HG03097 (cell line): Measurements from ENCODE around the gene ZBTB7C.

Experiments
- ATAC-seq: cut with Tn5 transposase; IDR thresholded peaks from one replicate; pipeline ENCODE4 v1.9.1; 2021; ENCODE audit not compliant: unreplicated experiment, low FRiP score

Gene ZBTB7C

GRCh38 chr18:48051945-48052840, 357.0 kb downstream of the ZBTB7C start:
- no peak for ATAC-seq

- ATAC-seq = no peak
Observed at GRCh38 chr18:48050176-48050575, 359.0 kb downstream of the ZBTB7C start.

DNA sequence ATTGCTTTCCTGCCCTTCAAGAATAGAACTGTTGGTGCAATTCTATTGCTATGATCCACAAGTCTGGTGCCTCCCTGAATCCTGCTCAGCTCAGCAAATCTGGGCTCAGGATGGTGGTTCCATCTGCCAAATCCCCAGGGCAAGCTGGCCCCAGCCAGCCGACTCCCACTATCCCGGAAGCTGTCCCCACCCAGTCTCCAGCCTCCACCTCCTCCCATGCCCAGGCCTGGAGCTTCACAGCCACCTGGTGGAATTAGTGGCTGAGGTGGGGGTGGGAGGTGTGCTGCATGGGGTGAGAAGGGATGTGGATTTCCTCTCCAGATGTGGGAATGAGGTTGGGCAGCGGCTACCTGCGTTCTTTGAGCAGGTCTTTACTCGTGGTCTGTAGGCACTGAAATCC, 359.4 kb downstream of the ZBTB7C start:
- no peak for ATAC-seq

DNA sequence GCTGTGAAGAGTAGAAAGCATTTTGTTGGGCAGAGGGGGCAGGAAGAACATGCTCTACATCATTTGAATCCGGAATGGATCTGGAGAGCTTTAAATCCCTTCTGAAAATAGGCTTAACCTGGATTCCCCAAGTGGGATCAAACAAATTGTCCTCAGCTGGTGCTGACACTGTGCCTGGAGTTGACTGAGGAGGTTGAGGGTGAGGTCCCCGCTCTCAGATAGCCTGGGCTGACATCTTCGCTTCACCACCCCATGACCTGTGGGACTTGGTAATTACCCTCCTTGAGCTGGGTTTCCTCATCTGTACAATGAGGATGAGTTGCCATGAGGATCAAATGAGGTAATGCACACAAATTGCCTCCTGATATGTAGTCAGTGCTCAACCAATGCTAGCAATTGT, 360.9 kb downstream of the ZBTB7C start:
- ATAC-seq = no peak

DNA sequence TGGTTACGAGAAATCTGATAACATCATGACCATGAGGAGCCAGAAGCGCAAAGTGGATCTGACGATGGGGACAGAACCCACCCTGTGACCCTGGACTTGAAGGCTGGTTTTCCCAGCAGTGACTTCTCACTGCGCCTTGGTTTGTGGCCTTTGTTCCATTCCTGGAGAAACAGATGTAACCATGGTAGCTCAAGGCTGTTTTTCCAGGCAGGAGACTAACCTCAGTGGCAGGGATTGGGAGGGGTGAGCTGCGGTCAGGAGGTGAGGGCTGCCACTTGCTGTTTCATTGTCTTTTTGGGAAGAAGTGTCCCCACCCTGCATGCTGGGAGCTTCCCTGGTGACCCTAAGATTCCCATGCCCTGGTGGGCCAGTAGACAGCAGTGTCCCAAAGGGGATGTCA, 362.3 kb downstream of the ZBTB7C start:
- ATAC-seq = no peak

GRCh38 chr18:48045744-48046143, 363.4 kb downstream of the ZBTB7C start:
- ATAC-seq = no peak

DNA sequence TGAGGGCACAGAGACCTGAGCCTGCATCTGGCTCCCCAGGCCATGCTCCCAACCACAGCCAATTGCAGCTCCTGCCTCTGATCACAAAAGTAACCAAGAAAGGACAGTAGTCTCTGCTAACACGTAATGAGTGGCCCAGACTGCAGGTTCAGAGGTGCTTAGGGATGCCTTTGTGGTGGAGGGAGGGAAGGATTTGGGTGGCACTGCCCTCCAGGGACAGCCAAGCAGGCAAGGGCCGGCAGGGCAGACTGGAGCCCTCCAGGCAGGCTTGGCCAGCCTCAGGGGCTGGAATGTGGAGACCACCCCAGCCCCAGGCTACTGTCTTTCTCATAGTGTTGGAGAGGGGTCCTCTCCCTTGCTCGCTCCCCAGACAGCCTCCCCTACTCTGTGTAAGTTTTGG, 364.2 kb downstream of the ZBTB7C start:
- no peak for ATAC-seq

DNA sequence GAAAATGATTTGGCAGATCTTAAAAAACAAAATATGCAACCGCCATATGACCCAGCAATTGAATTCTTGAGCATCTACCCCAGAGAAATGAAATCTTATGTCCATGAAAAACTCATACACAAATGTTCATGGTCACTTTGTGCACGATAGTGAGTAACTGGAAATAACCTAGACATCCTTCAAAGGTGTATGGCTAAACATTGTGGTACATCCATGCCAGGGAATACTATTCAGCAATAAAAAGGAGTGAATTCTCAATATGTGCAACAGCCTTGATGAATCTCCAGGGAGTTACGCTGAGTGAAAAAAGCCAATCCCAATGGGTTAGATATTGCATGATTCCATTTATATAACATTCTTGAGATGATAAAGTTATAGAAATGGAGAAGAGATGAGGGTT, 366.0 kb downstream of the ZBTB7C start:
- no peak for ATAC-seq

DNA sequence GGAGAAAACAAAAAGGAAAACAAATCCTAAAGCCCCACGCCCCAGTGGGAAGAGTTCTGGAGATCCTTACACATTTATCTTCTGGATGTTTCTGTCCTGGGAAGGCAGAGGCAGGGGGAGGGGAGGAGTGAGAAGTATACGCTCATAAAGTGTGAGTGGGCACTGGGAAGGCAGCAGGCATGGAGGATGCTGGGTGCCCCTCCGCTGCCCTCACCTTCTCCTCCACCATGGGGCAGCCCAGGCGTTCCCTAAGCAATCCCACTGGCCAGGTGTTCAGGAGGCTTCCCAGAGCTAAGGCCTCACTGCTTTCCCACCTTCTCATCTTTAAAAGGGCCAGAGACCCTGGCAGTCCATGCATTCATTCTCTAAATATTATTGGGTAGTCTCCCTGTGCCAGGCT, 366.8 kb downstream of the ZBTB7C start:
- no peak for ATAC-seq

- ATAC-seq = no peak
Observed at GRCh38 chr18:48040457-48041110, 368.6 kb downstream of the ZBTB7C start.

DNA sequence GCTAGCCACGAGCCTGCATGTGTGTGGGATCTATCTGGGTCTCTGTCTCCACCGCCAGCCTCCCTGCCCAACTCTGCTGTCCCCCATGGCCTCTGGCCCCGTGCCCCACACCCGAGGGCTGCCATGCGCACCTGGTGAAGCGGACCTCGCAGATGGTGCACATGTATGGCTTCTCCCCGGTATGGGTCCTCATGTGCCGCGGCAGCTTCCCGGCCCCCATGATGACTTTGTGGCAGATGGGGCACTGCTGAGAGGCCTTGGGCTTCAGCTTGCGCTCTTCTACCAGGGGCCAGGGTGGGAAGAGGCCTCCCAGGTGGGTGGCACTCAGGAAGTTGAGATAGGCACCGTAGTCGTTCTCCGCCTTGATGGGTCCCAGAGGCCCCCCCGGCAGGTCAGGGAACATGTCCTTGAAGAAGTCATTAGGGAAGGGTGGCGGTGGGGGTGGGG, 369.4 kb downstream of the ZBTB7C start:
- ATAC-seq = no peak

- ATAC-seq = no peak
Observed at GRCh38 chr18:48038636-48039035, 370.5 kb downstream of the ZBTB7C start.

DNA sequence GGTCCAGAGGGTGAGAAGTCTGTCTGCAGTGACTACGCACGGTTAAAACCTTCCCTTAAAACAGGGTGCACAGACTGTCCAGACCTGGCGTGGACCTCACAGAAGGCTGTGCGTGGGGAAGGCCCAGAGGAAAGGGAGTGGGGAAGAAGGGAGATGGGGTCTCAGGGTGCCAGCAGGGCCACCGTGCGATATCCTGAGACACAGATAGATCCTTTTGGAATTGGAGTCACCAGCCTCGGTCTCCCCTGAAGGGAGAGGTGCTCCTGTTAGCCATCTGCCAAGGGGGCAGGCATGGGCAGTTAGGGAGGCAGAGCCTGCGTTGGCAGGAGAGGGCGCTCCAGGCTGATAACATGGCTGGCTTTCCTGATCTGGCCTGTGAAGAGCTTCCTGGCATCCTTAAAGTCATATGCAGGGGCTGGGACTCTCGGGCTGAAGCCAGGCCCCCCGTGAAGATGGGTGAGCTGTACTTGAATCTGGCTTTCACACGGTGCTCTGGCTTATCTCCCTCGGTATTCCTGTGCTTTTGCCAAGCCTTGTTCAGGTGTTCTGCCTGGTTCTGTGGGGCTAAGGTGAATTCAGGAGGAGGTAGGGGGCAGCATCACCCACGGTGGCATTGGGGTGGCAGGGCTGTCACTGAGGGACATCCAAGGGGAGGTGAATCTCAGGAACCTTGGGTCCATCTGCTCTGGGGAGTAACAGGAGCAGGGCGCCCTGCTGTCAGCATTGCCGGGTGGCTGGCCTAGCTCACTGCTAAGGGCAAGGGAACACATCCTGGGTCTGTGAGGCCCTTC, 371.5 kb downstream of the ZBTB7C start:
- no peak for ATAC-seq

GRCh38 chr18:48036641-48037421, 372.4 kb downstream of the ZBTB7C start:
- ATAC-seq = no peak

- no peak for ATAC-seq
Observed at GRCh38 chr18:48036226-48036625, 373.0 kb downstream of the ZBTB7C start.

DNA sequence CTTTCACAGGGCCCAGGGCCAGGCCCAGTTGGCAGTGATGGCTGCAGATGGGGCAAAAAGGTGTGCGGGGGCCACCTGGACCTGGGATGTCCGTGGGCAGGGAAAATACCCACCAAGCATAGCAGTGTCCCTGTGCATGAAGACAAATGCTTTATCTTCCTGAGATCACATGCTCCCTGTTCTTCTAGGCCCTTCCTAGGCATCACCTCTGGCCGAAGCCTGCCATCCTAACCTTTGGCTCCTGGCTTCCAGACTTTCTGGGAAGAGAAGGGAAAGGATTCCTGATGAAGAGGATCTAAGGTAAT, 373.7 kb downstream of the ZBTB7C start:
- ATAC-seq = no peak

- ATAC-seq = no peak
Observed at GRCh38 chr18:48034651-48035555, 374.3 kb downstream of the ZBTB7C start.

DNA sequence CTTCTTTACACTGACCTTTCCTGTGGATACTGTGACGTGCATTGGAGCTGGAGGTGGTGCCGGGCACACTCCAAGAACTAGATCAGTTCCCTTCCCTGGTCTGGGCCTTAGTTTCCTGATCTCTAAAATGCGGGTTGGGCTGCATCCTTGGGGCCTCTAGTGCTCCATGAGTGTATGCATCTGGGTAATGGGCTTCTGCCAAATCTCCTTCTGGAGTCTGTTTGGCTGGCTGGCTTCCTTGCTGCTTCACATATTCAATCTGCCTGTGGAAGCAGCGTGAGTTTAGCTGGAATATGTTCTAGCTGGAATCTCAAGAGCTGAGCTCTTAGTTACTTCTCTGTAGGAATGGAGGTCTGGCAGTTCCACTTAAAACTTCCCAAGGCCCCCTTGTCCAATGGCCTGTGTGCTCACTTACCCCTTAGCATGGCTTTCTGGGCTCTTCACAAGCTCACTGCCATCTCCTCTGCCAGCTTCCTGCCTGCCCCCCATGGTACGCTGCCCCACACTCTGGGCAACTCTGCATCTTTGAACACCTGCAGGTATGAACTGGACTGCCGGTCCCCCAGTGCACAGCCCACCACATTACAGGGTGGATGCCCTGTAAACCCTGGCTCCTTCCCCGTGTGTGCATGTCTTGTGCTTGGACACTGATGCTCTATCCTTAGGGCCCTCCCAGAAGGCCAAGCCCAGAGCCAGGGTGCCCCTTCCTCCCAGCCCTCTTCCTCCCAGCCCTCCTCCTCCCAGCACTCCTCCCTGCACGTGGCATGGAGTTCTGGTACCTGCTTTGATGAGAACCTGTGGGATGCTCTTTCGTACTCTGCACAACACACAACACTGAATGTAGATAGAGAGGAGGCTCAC, 375.2 kb downstream of the ZBTB7C start:
- no peak for ATAC-seq
